Vagina (tissue), 2 donors: ENCODE results near the gene CHST10.

ENCODE experiments used
- CTCF ChIP-seq, 3 experiments: fragments of 450-650 bp in 2 of 3; fragments of 200-600 bp in 1 of 3; sonication (generic) in 1 of 3; IDR thresholded peaks; one replicate each; pipeline ENCODE4 v1.5.1; 2017 to 2019; ENCODE audit warnings: antibody characterized with exemption in 3 of 3, mild to moderate bottlenecking in 2 of 3, moderate library complexity in 2 of 3
- POLR2A ChIP-seq, 2 donors: fragments of 450-650 bp; IDR thresholded peaks; one replicate each; pipeline ENCODE4 v1.6.1; 2017; ENCODE audit warnings: antibody characterized with exemption in 2 of 2, mild to moderate bottlenecking in 2 of 2, moderate library complexity in 2 of 2
- POLR2AphosphoS5 ChIP-seq, 2 donors: sonication (generic); formaldehyde crosslinking; IDR thresholded peaks; one replicate each; pipeline ENCODE4 v1.9.0; 2017; ENCODE audit warnings: antibody characterized with exemption in 2 of 2, mild to moderate bottlenecking in 2 of 2, low read depth in 1 of 2; ENCODE audit not compliant: insufficient read depth in 1 of 2

- TF ChIP-seq CTCF (IDR thresholded peaks at IDR 0.05) (no peak), POLR2A (IDR thresholded peaks at IDR 0.05) (no peak), POLR2AphosphoS5 (IDR thresholded peaks at IDR 0.05; ENCODE audit: insufficient read depth in 1 of 2, low read depth in 1 of 2) (no peak)
These were observed 27.2 kb downstream of the CHST10 start for GRCh38 chr2:100390001-100390940.
